ENCODE measurements around the gene PACRGL. TPM values are rescaled to one million over a fixed set of nuclear protein-coding genes. Genes with fewer than 3 reads are reported as not detected.

The PACRGL gene
- total and polyA plus RNA-seq, 9 of the 15 experiments (the other 6 are each of a cell fraction or from before 2014, with no cell fraction given) = 6.6 to 55.0 (median 27.5) TPM

DNA sequence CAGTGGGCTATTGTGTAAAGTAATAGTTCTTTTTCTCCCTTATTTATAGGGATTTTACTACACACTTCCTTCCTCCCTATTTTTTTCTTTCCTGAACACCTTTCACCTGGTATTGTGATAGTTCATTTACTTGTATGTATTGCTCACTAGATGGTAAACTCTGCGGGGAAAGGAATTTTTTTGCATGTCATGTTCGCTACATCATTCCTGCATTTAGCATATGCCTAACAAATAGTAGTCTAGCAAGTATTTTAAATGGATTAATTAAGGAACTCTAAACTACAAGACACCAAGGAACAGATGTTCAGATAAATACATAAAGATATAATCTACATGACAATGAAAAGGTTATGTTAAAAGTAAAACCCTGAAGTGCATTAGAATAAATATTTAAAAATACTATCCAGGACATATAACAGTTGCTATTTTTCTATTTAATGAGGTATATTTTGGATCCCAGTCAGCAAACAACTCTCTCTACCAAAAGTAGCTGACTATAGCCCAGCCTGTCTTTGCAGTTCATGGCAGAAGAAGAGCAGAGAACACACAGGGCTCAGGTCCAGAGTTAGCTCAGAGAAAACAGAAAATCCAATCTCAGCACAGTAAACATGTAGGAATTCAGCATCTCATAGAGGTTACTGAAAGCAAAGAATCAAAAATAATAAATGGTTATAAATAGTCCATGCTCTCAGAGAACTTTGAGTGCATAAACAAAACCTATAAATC lies 87.8 kb downstream of the PACRGL start:
- TF ChIP-seq TBP (optimal IDR thresholded peaks at IDR 0.05; ENCODE audit: low read depth, low read length) (no peak), HMGXB4 (CRISPR knock-in tag; IDR thresholded peaks at IDR 0.05) (no peak), MYBL2 (IDR thresholded peaks at IDR 0.05; ENCODE audit: low read depth) (no peak), MYBL2 (CRISPR knock-in tag; IDR thresholded peaks at IDR 0.05; ENCODE audit: borderline replicate concordance) (no peak), ZNF282 (CRISPR knock-in tag; IDR thresholded peaks at IDR 0.05) (no peak), ZNF586 (CRISPR knock-in tag; conservative IDR thresholded peaks at IDR 0.05) (no peak)
- H3K9me3 ChIP-seq (replicated peaks; ENCODE audit: control insufficient read depth, insufficient read depth, low read depth, low read length) = no peaks in the 10 kb centered on the region
- H3K4me3 ChIP-seq = no peak overlapping the region
- H4K20me1 ChIP-seq (replicated peaks; ENCODE audit: control insufficient read depth, insufficient read depth, low read length) = no peaks in the 10 kb centered on the region
- ATAC-seq = no peak
- no peak for FAIRE-seq
- no peak overlapping the region for H3K27ac ChIP-seq (ENCODE audit: extremely low read depth, low read depth, low read length)
- H3K36me3 ChIP-seq (ENCODE audit: control insufficient read depth, insufficient read depth, low read length) = no peaks in the 10 kb centered on the region
- no peaks in the 10 kb centered on the region for H3K9me1 ChIP-seq (ENCODE audit: control insufficient read depth, insufficient read depth, low read length)
- POLR2A ChIA-PET = no interaction called here
- 0% methylated on average over 2 of the region's 2 CpGs for WGBS (ENCODE audit: insufficient coverage, low coverage, missing lambda C conversion rate)
- H3K27me3 ChIP-seq (ENCODE audit: control insufficient read depth in 2 of 2, insufficient read depth in 2 of 2, low read length in 2 of 2) = no peaks in the 10 kb centered on the region
- no peaks in the 10 kb centered on the region for H3K79me2 ChIP-seq (ENCODE audit: control insufficient read depth, insufficient read depth, low read length)
- H3K4me1 ChIP-seq (replicated peaks in 1 of 2; ENCODE audit: control insufficient read depth in 2 of 2, insufficient read depth in 2 of 2, low read length in 2 of 2) = no peaks in the 10 kb centered on the region
- no peak overlapping the region for H2AFZ ChIP-seq (ENCODE audit: low read depth, low read length)
- BruUV-seq (replicated peaks) = no TSS peak
- no peak overlapping the region for H3K9ac ChIP-seq (ENCODE audit: insufficient read depth in 1 of 2, low read depth in 2 of 2, low read length in 2 of 2)
- CTCF ChIA-PET (ENCODE audit: low intra/inter-chr PET ratio) = no interaction called here
- H3K4me2 ChIP-seq (ENCODE audit: insufficient read depth, low read length) = no peak overlapping the region
- DNase-seq (ENCODE audit: extremely low read depth in 1 of 4, low spot score in 3 of 4) = no peak
- intact Hi-C loops (cut with micrococcal nuclease) = no loop called here
- in situ Hi-C loops (cut with MboI) = no loop called here
